Stimulated activated CD4-positive, alpha-beta T cell treated with anti-CD3 and anti-CD28 coated beads, TNF-alpha, amount 100 ng/mL, for 4 hours (primary cell): ENCODE results near the gene BBX.

Experiments used
- DNase-seq, 3 experiments: peaks; one replicate each; pipeline ENCODE4 v3.0.0-alpha.2; 2020; ENCODE audit warnings: low read depth in 3 of 3

The BBX gene

GRCh38 chr3:107650788-107651187 is 128.0 kb downstream of the BBX start:
- no peak for DNase-seq

- no peak for DNase-seq
Observed at GRCh38 chr3:107651782-107652181, 129.0 kb downstream of the BBX start.

GRCh38 chr3:107654218-107654617 is 131.5 kb downstream of the BBX start:
- DNase-seq, result no peak

GRCh38 chr3:107657971-107658370 is 135.2 kb downstream of the BBX start:
- no peak for DNase-seq

DNA sequence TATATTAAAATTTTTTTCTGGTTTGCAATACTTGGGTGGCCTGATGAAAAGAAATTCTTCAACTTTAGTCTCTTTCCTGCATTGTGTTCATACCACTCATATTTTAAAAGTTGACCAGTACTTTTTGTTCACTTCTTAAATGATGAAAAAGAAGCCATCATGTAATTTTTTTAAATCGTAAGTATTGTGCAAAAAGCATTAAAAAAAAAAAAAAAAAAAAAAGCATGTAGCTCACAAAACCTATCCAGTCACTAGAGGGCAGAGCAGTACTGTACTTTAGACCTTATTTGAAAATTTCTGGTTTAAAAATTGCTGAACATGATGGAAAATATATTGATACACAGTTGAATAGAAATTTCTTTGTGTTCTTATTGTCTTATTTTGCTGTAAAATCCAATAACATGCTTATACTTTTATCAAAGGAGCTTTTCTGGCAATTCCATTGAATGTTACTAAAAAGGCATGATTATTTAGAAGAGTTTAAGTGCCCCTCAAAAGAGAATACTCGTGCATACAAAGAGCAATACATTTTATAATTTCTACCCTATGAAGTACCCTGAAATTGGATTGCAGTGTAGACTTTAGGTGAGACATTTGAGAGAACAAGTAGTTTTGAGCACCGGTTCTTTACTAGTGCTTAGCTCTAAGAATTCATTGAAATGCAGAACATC is 137.7 kb downstream of the BBX start:
- no peak for DNase-seq

- DNase-seq, result no peak
Observed at GRCh38 chr3:107661447-107662123, 138.8 kb downstream of the BBX start.

DNA sequence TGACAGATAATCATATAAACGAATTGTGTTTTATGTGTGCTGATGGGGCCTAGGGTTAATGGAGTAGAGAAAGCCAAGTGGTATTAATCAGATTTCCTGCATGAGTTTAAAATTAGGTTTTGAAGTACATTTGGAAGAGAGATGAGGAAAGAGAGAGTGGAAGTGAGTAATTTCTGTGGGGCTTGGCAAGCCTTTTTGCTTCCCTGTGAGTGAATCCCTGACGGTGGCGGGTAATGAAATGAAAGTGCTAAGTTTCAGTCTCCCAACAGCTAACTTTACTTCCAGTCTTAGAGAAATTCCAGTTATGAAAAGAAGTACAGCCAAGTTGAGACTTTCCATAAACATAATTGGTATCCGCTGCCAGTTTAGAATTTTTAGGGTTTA is 139.4 kb downstream of the BBX start:
- no peak for DNase-seq

- DNase-seq, result no peak
Observed at GRCh38 chr3:107662586-107662985, 139.8 kb downstream of the BBX start.

GRCh38 chr3:107663266-107663665 is 140.5 kb downstream of the BBX start:
- no peak for DNase-seq

DNA sequence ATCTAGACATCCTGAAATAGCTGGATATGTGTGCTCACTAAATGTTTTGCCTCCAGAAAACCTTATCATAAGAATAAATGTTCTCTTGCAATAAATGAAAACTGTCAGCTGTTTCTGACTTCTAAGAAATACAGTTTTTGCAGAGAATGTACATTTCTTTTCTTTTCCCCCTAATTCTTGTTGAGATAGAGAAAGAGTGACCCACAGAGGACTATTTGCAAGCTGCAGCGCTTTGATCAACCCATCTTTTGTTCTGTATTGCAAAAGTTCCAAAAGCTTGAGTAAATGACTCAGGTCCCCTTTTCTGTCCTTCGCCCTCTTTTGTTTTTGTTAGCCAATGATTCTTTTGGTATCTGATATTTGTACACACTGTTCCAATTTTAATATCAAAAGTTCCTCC is 141.9 kb downstream of the BBX start:
- no peak for DNase-seq

DNA sequence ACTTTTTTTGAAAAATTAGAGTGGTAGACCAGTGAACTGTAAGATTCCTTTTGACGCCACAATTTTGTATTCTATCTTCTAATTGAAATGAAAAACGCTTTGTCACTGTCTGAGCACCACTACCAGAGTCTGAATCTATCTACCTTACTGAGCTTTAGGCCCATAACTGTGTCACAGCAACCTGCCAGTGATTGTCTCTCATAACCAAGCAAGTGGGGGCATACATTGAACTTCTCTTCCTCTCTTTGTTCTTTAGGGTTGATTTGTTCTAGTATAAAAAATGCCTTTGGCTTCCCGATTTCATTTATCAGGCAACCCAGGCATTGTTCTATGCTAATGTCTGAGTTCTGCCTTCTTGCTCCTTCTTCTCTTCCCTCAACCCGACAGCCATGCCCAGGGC is 142.6 kb downstream of the BBX start:
- no peak for DNase-seq

DNA sequence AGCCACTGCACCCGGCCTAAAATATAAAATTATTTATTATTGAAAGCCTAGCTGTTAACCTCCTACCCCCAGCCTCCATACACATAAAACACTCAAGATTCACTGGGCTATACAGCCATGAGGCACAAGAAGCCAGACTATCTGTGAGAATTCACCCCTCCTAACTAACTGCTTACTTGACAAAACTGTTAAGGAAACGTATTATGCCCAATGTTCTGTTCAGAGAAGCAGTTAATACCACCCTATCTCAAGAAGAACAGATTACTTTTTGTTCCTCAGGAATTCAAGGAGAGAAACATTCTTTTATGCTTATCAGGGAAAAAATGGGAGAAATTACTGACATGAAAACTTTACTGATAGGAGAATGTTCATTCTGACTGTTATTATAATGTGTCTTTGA is 144.1 kb downstream of the BBX start:
- DNase-seq, result no peak

GRCh38 chr3:107668416-107668815 is 145.7 kb downstream of the BBX start:
- DNase-seq, result no peak

DNA sequence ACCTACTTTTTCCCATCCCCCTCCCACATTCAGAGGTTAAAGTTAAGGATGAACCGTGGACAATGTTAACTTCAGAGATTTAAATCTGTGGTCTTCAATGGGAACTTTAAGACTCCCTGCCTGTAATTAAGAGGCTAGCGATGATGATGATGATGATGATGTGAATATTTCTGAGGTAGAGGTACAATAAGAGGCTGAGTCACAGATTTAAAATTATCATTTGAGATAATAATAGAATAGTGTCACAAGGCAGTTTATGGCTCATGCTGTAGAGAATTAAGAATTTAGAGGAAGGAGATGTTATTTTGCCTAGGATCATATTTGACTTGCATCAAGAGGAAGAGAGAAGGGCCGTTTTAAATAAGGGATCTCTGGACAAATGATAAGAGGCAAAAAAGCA is 146.2 kb downstream of the BBX start:
- no peak for DNase-seq

DNA sequence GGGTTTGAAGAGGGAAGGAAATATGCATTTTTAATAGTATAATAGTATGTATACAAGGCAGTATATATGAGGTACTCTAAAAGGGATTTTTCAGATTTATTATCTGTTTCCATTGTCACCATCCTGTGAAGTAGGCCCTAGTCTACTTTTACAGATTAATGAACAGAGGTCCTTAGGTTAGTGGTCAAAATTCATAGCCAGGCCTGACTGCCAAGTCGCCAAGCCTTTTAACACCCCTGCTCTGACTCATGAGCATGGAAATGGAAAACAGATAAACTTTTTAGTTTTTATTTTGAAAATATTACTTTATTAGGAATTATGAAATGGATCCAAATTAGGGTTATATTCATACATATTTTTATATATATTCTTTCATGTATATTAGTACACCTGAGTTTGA is 146.9 kb downstream of the BBX start:
- DNase-seq, result no peak

- no peak for DNase-seq
Observed at GRCh38 chr3:107670986-107671385, 148.2 kb downstream of the BBX start.

GRCh38 chr3:107674371-107674770 is 151.6 kb downstream of the BBX start:
- DNase-seq, result no peak

DNA sequence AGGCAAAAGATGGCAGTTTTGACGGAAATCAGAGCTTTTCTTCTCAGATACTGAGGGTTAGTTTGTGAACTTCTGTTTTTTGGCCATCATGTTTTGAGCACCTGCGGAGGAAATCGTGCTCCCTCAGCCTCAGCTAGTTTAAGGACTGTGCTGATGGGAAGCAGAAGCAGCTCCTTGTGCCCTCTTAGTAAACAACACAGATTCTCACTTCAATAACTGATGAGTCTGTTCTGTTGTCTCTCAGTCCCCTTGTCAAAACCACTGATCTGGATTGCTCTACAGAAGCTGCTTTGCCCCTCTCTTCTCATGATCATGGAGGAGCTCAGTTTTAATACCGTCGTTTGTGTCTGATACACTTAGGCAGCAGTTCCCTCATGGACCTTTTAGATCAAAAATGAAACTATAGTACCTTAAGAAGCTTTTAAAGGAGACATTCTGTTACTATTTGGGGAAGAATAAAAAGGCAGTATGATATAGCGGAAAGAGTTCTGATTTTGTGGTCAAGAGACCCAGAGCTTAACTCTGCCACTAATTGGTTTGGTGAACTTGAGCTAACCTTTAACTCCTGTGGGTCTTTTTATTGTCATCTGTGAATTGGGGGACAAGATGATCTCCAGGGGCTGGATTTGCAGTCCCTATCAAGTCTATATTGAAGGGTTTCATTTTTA is 152.6 kb downstream of the BBX start:
- DNase-seq, result no peak

- DNase-seq, result no peak
Observed at GRCh38 chr3:107676469-107677309, 153.9 kb downstream of the BBX start.

DNA sequence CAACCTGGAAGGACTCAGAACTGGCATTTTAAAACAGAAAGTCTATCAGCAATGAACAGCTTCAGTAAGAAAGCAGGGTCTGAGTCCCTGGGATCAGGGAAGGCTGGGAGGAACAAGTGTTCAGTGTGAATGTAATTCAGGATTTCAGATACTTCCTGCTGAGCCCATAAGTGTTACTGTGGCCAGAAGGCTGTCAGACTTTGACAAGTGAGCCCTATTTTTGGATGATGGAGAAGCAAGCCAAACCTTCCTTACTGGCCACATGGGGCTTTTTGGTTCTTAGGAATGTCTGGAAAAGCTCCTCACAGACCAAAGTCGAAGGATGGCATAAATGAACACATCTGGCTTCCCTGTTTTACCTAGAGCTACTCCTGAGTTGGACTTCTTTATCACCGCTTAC is 157.2 kb downstream of the BBX start:
- no peak for DNase-seq

- no peak for DNase-seq
Observed at GRCh38 chr3:107680698-107681097, 157.9 kb downstream of the BBX start.

GRCh38 chr3:107681396-107681795 is 158.6 kb downstream of the BBX start:
- no peak for DNase-seq
